GM12865 (cell line): Measurements from ENCODE around the gene KCNN4.

Experiments
- DNase-seq: peaks from one replicate; pipeline ENCODE4 v3.0.0; 2010; ENCODE audit warnings: low read depth
- H3K4me3 ChIP-seq: 2 replicates; pipeline ENCODE4 v1.5.1; 2011; ENCODE audit warnings: mild to moderate bottlenecking, low read depth, low read length, control low read depth
- TF ChIP-seq, protein P1 (sequence below): IDR thresholded peaks from 2 replicates; pipeline ENCODE4 v1.5.1; 2011; ENCODE audit warnings: low read length, control low read depth, low read depth, inconsistent platforms; ENCODE audit not compliant: insufficient read depth; ENCODE audit errors: missing control alignments

KCNN4 gene

GRCh38 chr19:43773725-43774102 is 7.1 kb downstream of the KCNN4 start:
- TF ChIP-seq, protein P1, sequence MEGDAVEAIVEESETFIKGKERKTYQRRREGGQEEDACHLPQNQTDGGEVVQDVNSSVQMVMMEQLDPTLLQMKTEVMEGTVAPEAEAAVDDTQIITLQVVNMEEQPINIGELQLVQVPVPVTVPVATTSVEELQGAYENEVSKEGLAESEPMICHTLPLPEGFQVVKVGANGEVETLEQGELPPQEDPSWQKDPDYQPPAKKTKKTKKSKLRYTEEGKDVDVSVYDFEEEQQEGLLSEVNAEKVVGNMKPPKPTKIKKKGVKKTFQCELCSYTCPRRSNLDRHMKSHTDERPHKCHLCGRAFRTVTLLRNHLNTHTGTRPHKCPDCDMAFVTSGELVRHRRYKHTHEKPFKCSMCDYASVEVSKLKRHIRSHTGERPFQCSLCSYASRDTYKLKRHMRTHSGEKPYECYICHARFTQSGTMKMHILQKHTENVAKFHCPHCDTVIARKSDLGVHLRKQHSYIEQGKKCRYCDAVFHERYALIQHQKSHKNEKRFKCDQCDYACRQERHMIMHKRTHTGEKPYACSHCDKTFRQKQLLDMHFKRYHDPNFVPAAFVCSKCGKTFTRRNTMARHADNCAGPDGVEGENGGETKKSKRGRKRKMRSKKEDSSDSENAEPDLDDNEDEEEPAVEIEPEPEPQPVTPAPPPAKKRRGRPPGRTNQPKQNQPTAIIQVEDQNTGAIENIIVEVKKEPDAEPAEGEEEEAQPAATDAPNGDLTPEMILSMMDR = no peak
- DNase-seq = no peak
- H3K4me3 ChIP-seq = no peak overlapping the region

GRCh38 chr19:43769256-43769655 is 11.5 kb downstream of the KCNN4 start:
- no peak for DNase-seq
- no peak overlapping the region for H3K4me3 ChIP-seq
- TF ChIP-seq, protein P1 = no peak

- DNase-seq = no peak
- H3K4me3 ChIP-seq = no peak overlapping the region
Observed at GRCh38 chr19:43768273-43769050, 12.3 kb downstream of the KCNN4 start.

DNA sequence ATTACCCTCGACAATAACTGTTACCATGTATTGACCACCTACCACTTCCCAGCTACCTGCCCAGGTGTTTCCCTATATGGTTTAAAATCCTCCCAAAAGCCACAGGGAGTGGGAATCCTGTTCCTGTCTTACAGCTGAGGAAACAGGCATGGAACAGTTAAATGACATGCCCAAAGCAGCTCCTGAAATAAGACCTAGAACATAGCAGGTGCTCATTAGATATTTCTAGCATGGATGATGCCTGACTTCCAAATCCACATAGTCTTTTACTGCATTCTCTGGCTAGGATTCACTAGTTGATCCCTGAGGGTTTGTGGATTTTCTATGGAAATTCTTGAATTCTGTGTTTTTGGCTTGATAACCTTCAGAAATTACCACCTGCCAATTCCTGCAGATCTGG is 13.0 kb downstream of the KCNN4 start:
- TF ChIP-seq, protein P1 = no peak
- no peak overlapping the region for H3K4me3 ChIP-seq
- no peak for DNase-seq

More at GRCh38 chr19:43768273-43769050, 12.3 kb downstream of the KCNN4 start:
- TF ChIP-seq, protein P1 = no peak

GRCh38 chr19:43767316-43767715 is 13.5 kb downstream of the KCNN4 start:
- no peak for DNase-seq
- H3K4me3 ChIP-seq = no peak overlapping the region
- TF ChIP-seq, protein P1 = no peak

DNA sequence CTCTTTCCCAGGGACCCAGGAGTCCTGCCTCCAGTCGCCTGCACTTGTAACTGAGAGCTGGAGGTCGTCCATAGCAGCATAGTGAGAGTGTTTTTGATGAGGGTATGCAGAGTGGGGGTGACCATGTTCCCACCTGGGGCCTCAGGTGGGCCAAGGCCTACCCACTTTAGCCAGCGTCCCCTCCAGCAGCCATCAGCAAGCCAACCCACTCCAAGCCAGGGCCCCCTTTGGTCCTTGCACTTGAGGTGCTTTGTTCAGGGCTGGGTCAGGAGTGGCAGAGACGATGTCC is 14.1 kb downstream of the KCNN4 start:
- no peak overlapping the region for H3K4me3 ChIP-seq
- TF ChIP-seq, protein P1 = no peak
- DNase-seq = no peak
